GM10266 (cell line): Measurements from ENCODE around the gene FCHO1.

Experiments
- DNase-seq: peaks from one replicate; pipeline ENCODE4 v3.0.0; 2012; ENCODE audit errors: extremely low spot score
- TF ChIP-seq, protein P1 (sequence below): IDR thresholded peaks from 2 replicates; pipeline ENCODE4 v1.5.1; 2012; ENCODE audit warnings: mild to moderate bottlenecking, low read depth; ENCODE audit not compliant: control insufficient read depth, insufficient read depth; ENCODE audit errors: missing control alignments

The FCHO1 gene

DNA sequence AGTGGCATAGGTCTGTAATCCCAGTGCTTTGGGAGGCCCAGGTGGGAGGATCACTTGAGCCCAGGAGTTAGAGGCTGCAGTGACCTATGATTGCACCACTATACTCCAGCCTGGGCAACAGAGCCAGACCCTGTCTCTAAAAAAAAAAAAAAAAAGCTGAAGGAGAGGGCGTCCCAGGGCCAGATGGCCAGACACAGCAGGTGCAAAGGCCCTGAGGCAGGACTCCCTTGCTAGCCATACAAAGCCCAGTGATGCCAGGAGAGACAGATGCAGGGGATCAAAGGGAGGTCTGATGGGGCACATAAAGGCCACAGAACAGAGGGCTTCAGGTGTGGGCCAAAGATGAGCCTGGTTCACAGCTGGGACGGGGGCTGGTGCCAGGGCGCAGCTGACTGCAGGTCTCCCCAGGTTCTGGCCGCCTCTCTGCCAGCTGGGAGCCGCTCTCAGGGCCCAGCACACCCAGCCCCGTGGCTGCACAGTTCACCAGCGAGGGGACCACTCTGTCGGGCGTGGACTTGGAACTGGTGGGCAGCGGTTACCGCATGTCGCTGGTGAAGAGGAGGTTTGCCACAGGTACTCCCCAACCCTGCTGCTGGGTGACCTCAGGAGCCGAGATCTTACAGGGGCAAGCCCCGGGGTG lies 36.1 kb downstream of the FCHO1 start:
- DNase-seq, result no peak
- TF ChIP-seq, protein P1, sequence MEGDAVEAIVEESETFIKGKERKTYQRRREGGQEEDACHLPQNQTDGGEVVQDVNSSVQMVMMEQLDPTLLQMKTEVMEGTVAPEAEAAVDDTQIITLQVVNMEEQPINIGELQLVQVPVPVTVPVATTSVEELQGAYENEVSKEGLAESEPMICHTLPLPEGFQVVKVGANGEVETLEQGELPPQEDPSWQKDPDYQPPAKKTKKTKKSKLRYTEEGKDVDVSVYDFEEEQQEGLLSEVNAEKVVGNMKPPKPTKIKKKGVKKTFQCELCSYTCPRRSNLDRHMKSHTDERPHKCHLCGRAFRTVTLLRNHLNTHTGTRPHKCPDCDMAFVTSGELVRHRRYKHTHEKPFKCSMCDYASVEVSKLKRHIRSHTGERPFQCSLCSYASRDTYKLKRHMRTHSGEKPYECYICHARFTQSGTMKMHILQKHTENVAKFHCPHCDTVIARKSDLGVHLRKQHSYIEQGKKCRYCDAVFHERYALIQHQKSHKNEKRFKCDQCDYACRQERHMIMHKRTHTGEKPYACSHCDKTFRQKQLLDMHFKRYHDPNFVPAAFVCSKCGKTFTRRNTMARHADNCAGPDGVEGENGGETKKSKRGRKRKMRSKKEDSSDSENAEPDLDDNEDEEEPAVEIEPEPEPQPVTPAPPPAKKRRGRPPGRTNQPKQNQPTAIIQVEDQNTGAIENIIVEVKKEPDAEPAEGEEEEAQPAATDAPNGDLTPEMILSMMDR, result no peak

- TF ChIP-seq, protein P1, result no peak
- DNase-seq, result no peak
Observed at GRCh38 chr19:17788632-17789031, 37.4 kb downstream of the FCHO1 start.

GRCh38 chr19:17790059-17790780 lies 38.9 kb downstream of the FCHO1 start:
- TF ChIP-seq, protein P1, result no peak
- no peak for DNase-seq

DNA sequence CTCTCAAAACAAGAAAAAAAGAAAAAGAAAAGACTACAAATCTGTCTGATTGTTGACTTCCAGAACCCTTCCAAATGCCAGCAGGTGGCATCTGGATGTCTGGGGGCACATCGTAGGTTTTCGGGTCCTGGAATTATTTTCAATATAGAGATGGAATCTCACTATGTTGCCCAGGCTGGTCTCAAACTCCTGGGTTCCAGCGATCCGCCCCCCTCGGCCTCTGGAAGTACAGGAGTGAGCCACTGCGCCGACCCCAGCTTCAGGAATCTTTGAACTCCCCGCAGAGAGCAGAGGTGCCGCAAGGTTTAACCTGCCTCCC lies 43.1 kb downstream of the FCHO1 start:
- TF ChIP-seq, protein P1, result no peak
- DNase-seq, result no peak

- DNase-seq, result no peak
Observed at GRCh38 chr19:17794731-17795494, 43.6 kb downstream of the FCHO1 start, which contains the start of gene B3GNT3. Gene B3GNT3 (plus strand): TSS chr19:17795138. CDS start chr19:17807808, 12,670 bp downstream.

DNA sequence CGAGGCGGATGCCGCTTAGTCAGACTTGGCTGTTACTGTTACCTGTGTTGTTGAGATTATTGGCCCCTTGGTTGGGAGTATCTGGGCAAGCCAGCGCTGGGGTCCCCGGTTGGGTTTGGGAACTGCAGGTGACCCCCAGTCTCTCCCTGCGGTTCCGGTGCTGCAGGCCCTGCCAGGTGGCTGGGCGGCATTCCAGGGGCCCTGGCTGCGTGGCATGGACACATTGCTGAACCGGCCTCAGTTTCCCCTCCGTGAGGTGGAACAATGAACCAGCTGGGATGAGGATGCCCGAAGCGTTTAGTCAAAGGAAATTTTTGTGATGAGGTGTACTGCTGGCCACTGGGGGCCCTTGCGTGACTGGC lies 44.2 kb downstream of the FCHO1 start:
- TF ChIP-seq, protein P1, result no peak
- no peak for DNase-seq

More at GRCh38 chr19:17794731-17795494, 43.6 kb downstream of the FCHO1 start, which contains the start of gene B3GNT3:
- TF ChIP-seq, protein P1, result no peak
